Mucosa of stomach (tissue), 1 donor: ENCODE data around the gene NDST1.

ENCODE experiments used
- H3K27me3 ChIP-seq: one replicate; pipeline ENCODE4 v1.7.0; 2013; ENCODE audit warnings: mild to moderate bottlenecking, low read length; ENCODE audit not compliant: control insufficient read depth, insufficient read depth
- H3K36me3 ChIP-seq: one replicate; pipeline ENCODE4 v1.7.0; 2013; ENCODE audit warnings: low read length; ENCODE audit not compliant: control insufficient read depth, insufficient read depth
- H3K4me1 ChIP-seq: one replicate; pipeline ENCODE4 v1.7.0; 2013; ENCODE audit warnings: mild to moderate bottlenecking, low read length; ENCODE audit not compliant: control insufficient read depth, insufficient read depth
- H3K4me3 ChIP-seq: one replicate; pipeline ENCODE4 v1.7.0; 2013; ENCODE audit warnings: low read length
- H3K9ac ChIP-seq: one replicate; pipeline ENCODE4 v1.7.0; 2013; ENCODE audit warnings: mild to moderate bottlenecking, low read length, moderate library complexity
- H3K9me3 ChIP-seq: one replicate; pipeline ENCODE4 v1.7.0; 2013; ENCODE audit warnings: mild to moderate bottlenecking, low read length, moderate library complexity; ENCODE audit not compliant: control insufficient read depth
- donor health status: Pancreatic carcinoma.

NDST1 gene

DNA sequence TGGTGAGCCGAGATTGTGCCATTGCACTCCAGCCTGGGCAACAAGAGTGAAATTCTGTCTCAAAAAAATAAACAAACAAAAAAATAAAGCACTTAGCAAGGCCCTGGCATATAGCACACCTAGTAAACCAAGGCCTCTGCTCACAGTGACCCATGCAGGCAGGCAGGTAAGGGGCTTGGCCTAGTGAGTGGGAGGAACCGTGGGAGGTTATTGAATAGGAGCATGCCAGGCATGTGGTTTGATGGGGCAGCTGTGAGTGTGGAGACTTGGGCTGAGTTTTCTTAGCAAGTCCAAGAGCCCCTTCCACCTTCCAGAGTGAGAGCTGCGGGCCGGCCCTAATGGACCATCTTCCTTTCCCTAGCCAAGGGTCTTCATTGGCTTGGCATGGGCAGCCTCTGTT lies 4.5 kb upstream of the NDST1 start:
- Histone ChIP-seq H3K9me3 (no peaks in the 10 kb centered on the region), H3K4me1 (peaks cover 65% of the 10 kb centered on the region), H3K9ac (no peak overlapping the region), H3K27me3 (no peaks in the 10 kb centered on the region), H3K4me3 (no peak overlapping the region), H3K36me3 (no peaks in the 10 kb centered on the region)

DNA sequence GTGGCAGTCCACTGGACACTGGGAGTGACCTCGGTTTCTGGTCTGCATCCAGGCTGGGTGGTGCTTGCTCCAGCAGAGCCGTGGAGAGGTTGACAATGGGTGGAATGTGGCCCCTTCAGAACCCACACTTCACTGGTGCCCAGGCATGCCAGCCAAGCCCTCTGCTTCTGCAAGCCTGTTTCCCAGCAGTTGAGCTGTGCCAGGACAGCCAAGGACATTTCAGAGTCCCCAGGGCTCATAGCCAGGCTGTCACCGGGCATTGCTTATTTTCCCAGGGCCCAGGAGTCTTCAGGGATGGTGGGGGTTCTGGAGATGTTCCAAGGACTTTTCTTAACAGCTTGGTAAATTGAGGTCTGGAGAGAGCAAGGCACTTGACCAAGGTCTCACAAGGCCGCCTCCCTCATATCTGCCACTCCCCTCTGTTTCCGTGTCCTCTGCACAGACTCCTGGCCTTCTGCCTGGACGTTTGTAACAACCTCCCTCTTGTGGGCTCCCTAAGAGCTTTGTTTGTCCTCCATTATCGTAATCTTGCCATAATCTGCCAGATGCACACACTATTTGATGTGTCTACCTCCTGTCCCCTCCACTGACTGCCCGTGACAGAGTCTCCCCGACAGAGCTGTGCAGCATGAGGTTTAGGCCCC lies 3.8 kb upstream of the NDST1 start:
- peaks cover 64% of the 10 kb centered on the region for H3K4me1 ChIP-seq
- H3K4me3 ChIP-seq = no peak overlapping the region
- H3K27me3 ChIP-seq = no peaks in the 10 kb centered on the region
- no peak overlapping the region for H3K9ac ChIP-seq
- no peaks in the 10 kb centered on the region for H3K9me3 ChIP-seq
- no peaks in the 10 kb centered on the region for H3K36me3 ChIP-seq

DNA sequence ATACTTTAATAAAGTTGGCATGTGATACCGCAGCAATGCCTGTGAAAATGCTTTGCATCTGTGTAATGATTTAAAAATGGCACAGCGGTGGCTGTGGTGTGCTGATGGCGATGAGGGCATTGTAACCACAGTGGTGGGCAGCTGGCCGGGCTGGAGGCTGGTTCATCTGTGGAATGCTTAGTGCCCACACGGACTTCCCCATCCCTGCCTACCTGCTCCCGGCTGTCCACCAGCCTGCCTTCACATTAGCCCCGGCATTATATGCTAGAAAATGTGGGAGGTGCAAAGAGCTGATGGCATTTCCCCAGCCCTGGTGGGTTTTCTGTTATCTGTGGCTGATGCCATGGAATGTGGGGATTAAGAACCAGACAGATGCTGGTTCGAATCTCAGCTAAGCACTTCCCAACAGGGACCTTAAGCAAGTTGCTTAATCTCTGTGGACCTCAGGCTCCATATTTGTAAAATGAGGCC lies 2.9 kb upstream of the NDST1 start:
- Histone ChIP-seq H3K4me1 (peaks cover 63% of the 10 kb centered on the region), H3K4me3 (no peak overlapping the region), H3K36me3 (no peaks in the 10 kb centered on the region), H3K27me3 (no peaks in the 10 kb centered on the region), H3K9ac (no peak overlapping the region), H3K9me3 (no peaks in the 10 kb centered on the region)

DNA sequence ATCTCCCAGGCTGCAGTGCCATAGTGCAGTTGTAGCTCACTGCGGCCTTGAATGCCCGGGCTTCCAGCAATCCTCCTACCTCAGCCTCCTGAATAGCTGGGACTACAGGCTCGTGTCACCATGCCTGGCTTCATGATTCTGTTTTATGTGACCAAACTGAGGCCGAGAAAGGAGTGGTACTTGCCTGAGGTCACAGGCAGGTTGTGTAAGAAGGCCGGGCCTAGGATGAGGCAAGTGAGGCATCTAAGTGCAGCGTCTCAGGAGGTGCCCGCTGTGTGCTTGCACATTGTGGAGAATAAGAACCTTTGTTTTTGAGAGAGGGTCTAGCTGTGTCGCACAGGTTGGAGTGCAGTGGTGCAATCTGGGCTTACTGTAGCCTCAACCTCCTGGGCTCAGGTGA lies 2.1 kb upstream of the NDST1 start:
- H3K9me3 ChIP-seq = no peaks in the 10 kb centered on the region
- peaks cover 63% of the 10 kb centered on the region for H3K4me1 ChIP-seq
- H3K4me3 ChIP-seq = no peak overlapping the region
- H3K27me3 ChIP-seq = no peaks in the 10 kb centered on the region
- H3K9ac ChIP-seq = no peak overlapping the region
- no peaks in the 10 kb centered on the region for H3K36me3 ChIP-seq

DNA sequence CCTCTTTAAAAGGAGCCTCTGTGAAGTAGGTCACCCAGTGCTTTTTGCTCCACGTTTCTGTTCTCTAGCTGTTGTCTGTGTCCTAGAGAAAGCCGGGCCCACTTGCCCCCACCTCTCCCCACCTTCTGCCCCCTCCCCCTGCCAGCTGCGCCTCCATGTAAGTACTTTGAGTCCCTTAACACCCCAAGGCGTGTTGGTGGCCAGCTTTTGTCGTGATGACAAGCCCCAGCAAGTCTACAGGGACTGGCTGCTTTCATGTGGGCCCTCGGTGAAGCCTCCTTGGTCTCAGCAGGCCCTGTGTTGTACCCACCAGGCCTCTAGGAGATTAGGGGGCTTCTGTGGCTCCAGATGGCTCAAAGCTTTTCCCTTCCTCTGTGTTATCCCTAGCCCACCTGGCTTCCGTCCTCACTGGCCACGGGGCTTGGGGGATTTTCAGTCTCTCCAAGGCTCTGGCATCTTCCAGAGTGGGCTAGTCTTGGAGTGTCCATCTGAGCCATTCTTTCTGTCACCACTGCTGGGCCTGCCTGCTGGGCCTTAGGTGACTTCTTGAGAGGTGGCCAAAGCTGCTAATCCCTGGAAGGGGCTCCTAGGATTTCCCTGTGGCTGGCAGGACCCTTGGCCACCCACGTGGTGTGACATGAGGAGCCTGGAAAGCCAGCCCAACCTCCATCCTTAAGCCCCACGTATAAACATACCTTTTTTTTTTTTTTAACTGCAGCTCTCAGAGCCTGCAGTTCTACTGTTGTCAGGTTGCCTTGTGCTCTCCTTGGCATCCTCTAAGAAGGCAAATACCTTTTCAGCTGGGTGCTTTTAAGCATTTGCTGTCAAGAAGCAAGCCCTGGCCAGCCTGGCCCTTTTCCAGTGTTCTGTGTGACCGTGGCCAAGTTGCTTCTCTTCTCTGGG lies 1.1 kb upstream of the NDST1 start:
- no peaks in the 10 kb centered on the region for H3K36me3 ChIP-seq
- H3K27me3 ChIP-seq = no peaks in the 10 kb centered on the region
- peak overlapping the region; percentile 32 for H3K9ac ChIP-seq
- H3K4me1 ChIP-seq = peaks cover 66% of the 10 kb centered on the region
- H3K9me3 ChIP-seq = no peaks in the 10 kb centered on the region
- H3K4me3 ChIP-seq = no peak overlapping the region

DNA sequence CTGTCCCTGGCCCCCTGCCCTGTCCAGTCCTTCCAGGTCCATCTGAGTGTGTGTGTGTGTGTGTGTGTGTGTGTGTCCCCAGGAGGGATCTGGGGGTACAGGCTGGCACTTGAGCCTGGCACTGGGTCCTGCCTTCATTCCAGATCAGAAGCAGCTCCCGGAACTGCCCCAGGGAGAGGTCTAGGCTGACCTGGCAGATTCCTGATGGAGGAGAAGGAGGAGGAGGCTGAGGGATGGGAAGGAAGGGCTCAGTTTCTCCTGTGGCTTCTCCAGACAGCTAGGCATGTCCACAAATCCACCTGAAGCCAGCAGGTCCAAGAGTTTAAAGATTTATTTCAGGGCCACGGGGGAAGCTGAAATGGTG lies 328 bp downstream of the NDST1 start:
- Histone ChIP-seq H3K4me1 (peaks cover 76% of the 10 kb centered on the region), H3K27me3 (no peaks in the 10 kb centered on the region), H3K36me3 (no peaks in the 10 kb centered on the region), H3K9me3 (no peaks in the 10 kb centered on the region), H3K9ac (no peak overlapping the region), H3K4me3 (no peak overlapping the region)

DNA sequence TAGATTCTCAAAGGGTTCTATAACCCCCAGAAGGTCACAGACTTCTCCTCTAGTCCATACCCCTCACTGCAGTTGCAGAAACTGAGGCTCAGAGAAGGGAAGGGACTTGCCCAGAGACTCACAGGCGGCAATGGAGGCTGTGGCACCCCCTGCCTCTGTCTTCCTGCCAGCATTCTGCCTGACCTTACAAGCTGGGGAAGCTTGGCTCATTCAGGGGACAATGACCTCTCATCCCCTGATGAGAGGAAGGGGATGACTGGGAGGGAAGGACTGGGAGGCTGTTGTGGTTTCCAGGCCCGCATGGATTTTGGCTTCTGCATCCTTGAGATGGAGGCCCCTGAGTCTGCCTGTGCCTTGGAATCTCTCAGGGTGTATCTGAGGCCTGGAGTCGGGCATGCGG lies 897 bp downstream of the NDST1 start:
- Histone ChIP-seq H3K4me3 (no peak overlapping the region), H3K9me3 (no peaks in the 10 kb centered on the region), H3K36me3 (no peaks in the 10 kb centered on the region), H3K9ac (no peak overlapping the region), H3K4me1 (peaks cover 70% of the 10 kb centered on the region), H3K27me3 (no peaks in the 10 kb centered on the region)

DNA sequence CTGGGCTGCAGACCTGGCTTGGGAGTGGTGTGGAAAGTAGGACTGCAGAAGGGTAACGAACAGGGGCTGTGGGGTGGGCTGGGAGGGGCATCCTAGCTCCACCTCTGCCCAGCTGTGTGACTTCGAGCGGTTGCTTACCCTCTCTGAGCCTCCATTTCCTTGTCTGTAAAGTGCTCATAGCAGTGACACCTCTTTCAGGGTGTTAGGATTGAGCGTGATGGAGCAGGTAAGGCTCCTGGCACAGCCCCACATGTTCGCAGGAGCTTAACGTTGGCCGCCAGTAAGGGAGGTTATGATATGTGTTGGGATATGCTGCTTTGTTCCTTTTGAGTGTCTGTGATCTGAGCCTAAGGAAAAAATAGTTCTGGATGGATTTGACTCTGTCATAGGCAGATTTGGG lies 2.1 kb downstream of the NDST1 start:
- Histone ChIP-seq H3K9me3 (no peaks in the 10 kb centered on the region), H3K36me3 (no peaks in the 10 kb centered on the region), H3K27me3 (no peaks in the 10 kb centered on the region), H3K4me1 (peaks cover 71% of the 10 kb centered on the region), H3K4me3 (no peak overlapping the region), H3K9ac (peak overlapping the region; percentile 26)

DNA sequence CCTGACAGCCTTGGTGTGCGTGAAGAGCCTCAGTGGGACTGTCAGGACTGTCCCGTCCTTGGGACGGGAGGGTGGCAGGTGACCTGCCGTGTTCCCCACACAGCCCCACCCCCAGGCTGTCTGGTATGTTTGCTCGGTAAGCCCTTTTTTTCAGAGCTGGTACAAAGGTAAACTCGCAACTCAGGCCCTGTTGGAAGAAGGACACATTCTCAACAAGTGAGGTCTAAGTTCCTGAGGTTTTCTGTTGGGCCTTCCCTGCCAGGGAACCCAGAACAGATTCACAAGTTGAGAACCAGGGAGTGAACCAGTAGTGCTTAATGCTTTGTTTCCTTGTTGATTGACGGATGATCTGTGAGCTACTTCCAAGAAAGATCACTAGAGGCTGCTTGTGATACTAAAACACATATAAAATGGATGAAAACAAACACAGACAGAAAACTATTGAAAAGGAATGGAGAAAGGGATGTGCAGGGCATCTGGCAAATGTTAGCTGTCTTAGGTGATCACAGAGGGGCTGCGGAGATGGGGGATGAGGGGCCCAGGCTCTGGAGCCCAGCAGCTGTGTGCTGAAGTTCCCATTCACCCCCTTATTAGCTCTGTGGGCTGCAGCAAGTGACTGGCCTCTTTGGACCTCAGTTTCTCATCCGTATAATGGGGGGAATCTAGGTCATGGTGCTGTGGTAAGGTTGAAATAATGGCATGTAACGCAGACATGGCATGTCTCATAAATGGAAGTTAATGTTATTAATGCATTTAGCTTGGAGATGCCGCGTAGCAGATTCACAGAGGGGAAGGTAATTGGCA lies 2.7 kb downstream of the NDST1 start:
- H3K4me1 ChIP-seq = peaks cover 77% of the 10 kb centered on the region
- H3K36me3 ChIP-seq = no peaks in the 10 kb centered on the region
- peak overlapping the region; percentile 26 for H3K9ac ChIP-seq
- no peaks in the 10 kb centered on the region for H3K9me3 ChIP-seq
- H3K27me3 ChIP-seq = no peaks in the 10 kb centered on the region
- no peak overlapping the region for H3K4me3 ChIP-seq

DNA sequence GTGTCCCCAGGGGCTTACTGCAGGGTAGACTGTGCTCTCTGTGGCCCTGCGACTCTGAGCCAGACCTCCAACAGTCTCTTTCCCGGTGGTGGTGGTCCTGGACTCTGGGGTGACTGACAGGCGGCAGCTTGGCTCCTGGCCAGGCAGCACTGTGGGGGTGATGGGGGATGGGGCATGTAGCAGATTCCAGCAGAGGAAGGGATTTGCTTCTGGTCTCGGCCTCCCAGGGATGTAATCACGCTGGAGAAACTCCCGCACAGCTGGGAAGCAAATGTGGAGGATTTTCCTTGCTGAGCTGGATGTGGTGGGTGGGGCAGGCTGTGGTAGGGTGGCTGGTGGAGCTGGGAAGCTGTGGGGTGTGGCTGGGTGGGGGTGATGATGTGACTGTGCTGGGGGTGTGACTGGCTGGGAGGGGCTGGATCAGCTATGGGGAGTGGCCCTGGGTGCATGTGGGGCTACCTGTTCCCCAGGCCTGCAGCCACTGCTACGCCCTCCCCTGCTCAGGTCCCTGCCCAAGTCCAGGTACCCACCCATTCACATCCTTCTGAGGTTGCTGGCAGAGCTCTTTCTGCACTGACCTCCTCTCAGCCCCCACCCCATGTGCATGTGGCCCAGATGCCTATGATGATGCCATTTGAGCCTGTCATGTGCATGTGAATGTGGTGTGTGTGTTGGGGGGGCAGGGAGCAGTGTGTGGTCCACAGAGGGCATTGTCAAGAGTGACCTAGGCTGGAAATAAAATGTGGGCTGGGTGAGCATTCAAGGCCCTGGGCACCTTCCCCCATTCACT lies 3.8 kb downstream of the NDST1 start:
- peak overlapping the region; percentile 13 for H3K9ac ChIP-seq
- no peaks in the 10 kb centered on the region for H3K36me3 ChIP-seq
- H3K9me3 ChIP-seq = no peaks in the 10 kb centered on the region
- H3K4me3 ChIP-seq = no peak overlapping the region
- no peaks in the 10 kb centered on the region for H3K27me3 ChIP-seq
- peaks cover 85% of the 10 kb centered on the region for H3K4me1 ChIP-seq

DNA sequence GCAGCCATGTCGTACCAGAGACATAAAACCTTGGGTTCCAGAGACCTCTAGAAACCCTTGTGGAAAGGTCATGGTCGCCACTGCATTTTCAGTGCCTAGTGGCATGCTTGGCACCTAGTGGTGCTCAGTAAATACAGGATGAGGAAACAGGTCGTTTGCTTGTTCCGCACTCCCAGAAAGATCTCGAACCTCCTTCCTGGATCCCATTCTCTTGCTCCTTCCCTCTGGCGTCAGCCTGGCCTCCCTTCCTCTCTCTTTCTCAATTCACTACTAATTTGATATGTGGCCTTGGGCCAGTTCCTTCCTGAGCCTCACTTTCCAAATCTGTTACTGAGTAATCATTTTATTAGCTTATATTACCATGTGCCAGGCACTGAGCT lies 4.4 kb downstream of the NDST1 start:
- no peak overlapping the region for H3K4me3 ChIP-seq
- no peak overlapping the region for H3K9ac ChIP-seq
- no peaks in the 10 kb centered on the region for H3K27me3 ChIP-seq
- no peaks in the 10 kb centered on the region for H3K36me3 ChIP-seq
- peaks cover 85% of the 10 kb centered on the region for H3K4me1 ChIP-seq
- H3K9me3 ChIP-seq = no peaks in the 10 kb centered on the region
